Natural killer cell treated with Interleukin-12 subunit alpha and Interleukin-12 subunit beta and Interleukin-15 and Interleukin-18, amount 100 ng/mL, for 72 hours (primary cell): Measurements from ENCODE around the gene PIP5KL1. TPM values are rescaled to one million over a fixed set of nuclear protein-coding genes. Genes with fewer than 3 reads are reported as not detected.

Source experiments
- ATAC-seq, 2 donors: fragments of 150-1000 bp; cut with Tn5 transposase in 1 of 2; sonication (Bioruptor Pico), chemical (Tn5 transposase) in 1 of 2; 2 replicates each; pipeline ENCODE4 v1.10.0; 2021
- DNase-seq: peaks from one replicate; pipeline ENCODE4 v3.0.0; 2022; ENCODE audit warnings: low spot score
- H3K27ac Mint-ChIP-seq, 2 donors: 1 replicate in 1 of 2; 2 replicates in 1 of 2; pipeline ENCODE4 v1.8.0; 2022; ENCODE audit warnings: mixed read lengths in 2 of 2, mild to moderate bottlenecking in 1 of 2, moderate library complexity in 1 of 2
- H3K27me3 Mint-ChIP-seq, 2 donors: 1 replicate in 1 of 2; 2 replicates in 1 of 2; pipeline ENCODE4 v1.8.0; 2022; ENCODE audit warnings: mixed read lengths in 2 of 2
- H3K36me3 Mint-ChIP-seq: one replicate; pipeline ENCODE4 v1.8.0; 2022; ENCODE audit warnings: mixed read lengths
- H3K4me1 Mint-ChIP-seq, 2 donors: 1 replicate in 1 of 2; 2 replicates in 1 of 2; pipeline ENCODE4 v1.8.0; 2022; ENCODE audit warnings: low read depth in 2 of 2, mixed read lengths in 2 of 2, mild to moderate bottlenecking in 1 of 2
- H3K4me3 Mint-ChIP-seq: one replicate; pipeline ENCODE4 v1.8.0; 2022; ENCODE audit warnings: mixed read lengths
- H3K9me3 Mint-ChIP-seq: 2 replicates; pipeline ENCODE4 v1.8.0; 2022; ENCODE audit warnings: mixed read lengths
- total RNA-seq, 2 donors: library from RNA; stranded (reverse); gene quantifications; one replicate each; pipeline ENCODE4 v1.2.3, GENCODE V29; 2022

The PIP5KL1 gene
- total RNA-seq, 2 donors from 2014 or later: 2.7 to 3.7 TPM

- H3K4me3 Mint-ChIP-seq: no peak overlapping the region
- H3K4me1 Mint-ChIP-seq: peaks cover 6 to 8% of the 10 kb centered on the region in 2 donors
- no peaks in the 10 kb centered on the region for H3K36me3 Mint-ChIP-seq
- DNase-seq (no peak), ATAC-seq (no peak)
- no peaks in the 10 kb centered on the region for H3K27me3 Mint-ChIP-seq
- H3K27ac Mint-ChIP-seq: no peak overlapping the region
- H3K9me3 Mint-ChIP-seq: no peaks in the 10 kb centered on the region
These were observed 31.7 kb upstream of the PIP5KL1 start for GRCh38 chr9:127962278-127962677.

GRCh38 chr9:127961613-127962155 is 31.1 kb upstream of the PIP5KL1 start:
- Mint-ChIP-seq H3K36me3 (no peaks in the 10 kb centered on the region), H3K27me3 (no peaks in the 10 kb centered on the region), H3K9me3 (no peaks in the 10 kb centered on the region), H3K4me1 (peaks cover 6 to 8% of the 10 kb centered on the region in 2 donors), H3K27ac (no peak overlapping the region), H3K4me3 (no peak overlapping the region)
- no peak for DNase-seq
- no peak for ATAC-seq

GRCh38 chr9:127961155-127961490 is 30.5 kb upstream of the PIP5KL1 start:
- Mint-ChIP-seq H3K4me3 (no peak overlapping the region), H3K4me1 (peaks cover 6 to 8% of the 10 kb centered on the region in 2 donors), H3K27me3 (no peaks in the 10 kb centered on the region), H3K27ac (no peak overlapping the region), H3K9me3 (no peaks in the 10 kb centered on the region), H3K36me3 (no peaks in the 10 kb centered on the region)
- no peak for DNase-seq
- ATAC-seq: peak in 1 of 2 donors; percentile 22

GRCh38 chr9:127960410-127961154 is 30.0 kb upstream of the PIP5KL1 start:
- no peak for DNase-seq
- Mint-ChIP-seq H3K36me3 (no peaks in the 10 kb centered on the region), H3K4me3 (no peak overlapping the region), H3K4me1 (peaks cover 7 to 9% of the 10 kb centered on the region in 2 donors), H3K27me3 (no peaks in the 10 kb centered on the region), H3K9me3 (no peaks in the 10 kb centered on the region), H3K27ac (peak overlapping the region in 1 of 2 donors; percentile 9)
- no peak for ATAC-seq

- Mint-ChIP-seq H3K27ac (peak overlapping the region in 1 of 2 donors; percentile 9), H3K27me3 (no peaks in the 10 kb centered on the region), H3K4me1 (peaks cover 10 to 11% of the 10 kb centered on the region in 2 donors), H3K9me3 (no peaks in the 10 kb centered on the region), H3K36me3 (no peaks in the 10 kb centered on the region), H3K4me3 (no peak overlapping the region)
- ATAC-seq (no peak), DNase-seq (no peak)
These were observed 29.3 kb upstream of the PIP5KL1 start for GRCh38 chr9:127959841-127960409.

- Mint-ChIP-seq H3K4me1 (peaks cover 10 to 11% of the 10 kb centered on the region in 2 donors), H3K9me3 (no peaks in the 10 kb centered on the region), H3K4me3 (no peak overlapping the region), H3K27me3 (no peaks in the 10 kb centered on the region), H3K36me3 (no peaks in the 10 kb centered on the region), H3K27ac (peak overlapping the region in 1 of 2 donors; percentile 9)
- DNase-seq (no peak), ATAC-seq (no peak)
These were observed 28.8 kb upstream of the PIP5KL1 start for GRCh38 chr9:127959398-127959797.

GRCh38 chr9:127958728-127959127 is 28.2 kb upstream of the PIP5KL1 start:
- peaks cover 10 to 11% of the 10 kb centered on the region in 2 donors for H3K4me1 Mint-ChIP-seq
- H3K4me3 Mint-ChIP-seq: no peak overlapping the region
- DNase-seq (no peak), ATAC-seq (no peak)
- no peaks in the 10 kb centered on the region for H3K36me3 Mint-ChIP-seq
- H3K27me3 Mint-ChIP-seq: no peaks in the 10 kb centered on the region
- H3K9me3 Mint-ChIP-seq: no peaks in the 10 kb centered on the region
- H3K27ac Mint-ChIP-seq: no peak overlapping the region

DNA sequence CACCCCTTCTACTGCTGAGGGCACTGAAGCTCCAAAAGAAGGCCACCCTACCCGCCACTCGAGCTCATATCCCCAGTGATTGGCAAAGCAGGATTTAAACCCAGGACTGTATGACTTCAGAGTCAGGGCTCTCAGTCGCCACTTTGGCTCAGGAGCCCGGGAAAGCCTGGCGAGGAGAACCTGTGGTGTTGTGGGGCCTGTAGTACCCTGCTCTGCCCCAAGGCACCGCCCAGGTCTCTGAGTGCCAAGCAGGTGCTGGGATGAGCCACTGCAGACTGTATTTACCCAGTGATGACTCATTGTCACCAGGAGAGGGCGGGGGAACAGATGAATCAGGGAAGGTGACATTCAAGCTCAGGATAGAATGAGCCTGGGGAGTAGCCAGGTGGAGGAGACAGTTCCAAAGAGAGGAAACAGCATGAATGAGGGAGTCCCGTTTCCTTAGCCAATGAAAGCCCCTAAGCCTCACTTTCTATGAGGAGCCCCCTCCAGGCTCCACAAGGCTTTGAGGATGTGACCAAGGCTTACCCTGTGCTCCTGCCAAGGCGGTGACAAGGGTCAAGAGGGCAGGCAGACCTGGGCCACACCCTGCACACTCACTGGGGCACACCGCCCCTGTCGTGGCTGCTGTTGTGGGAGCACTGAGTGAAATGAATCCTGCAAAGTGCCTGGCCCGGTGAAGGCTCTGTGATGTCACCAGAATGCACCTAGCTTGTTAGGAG is 24.9 kb upstream of the PIP5KL1 start:
- H3K36me3 Mint-ChIP-seq: no peaks in the 10 kb centered on the region
- no peak overlapping the region for H3K4me3 Mint-ChIP-seq
- no peaks in the 10 kb centered on the region for H3K27me3 Mint-ChIP-seq
- H3K4me1 Mint-ChIP-seq: peaks cover 10 to 11% of the 10 kb centered on the region in 2 donors
- peak; percentile 67 to 79 for ATAC-seq
- H3K27ac Mint-ChIP-seq: peak overlapping the region in 1 of 2 donors; percentile 28
- DNase-seq: no peak
- H3K9me3 Mint-ChIP-seq: no peaks in the 10 kb centered on the region

GRCh38 chr9:127954831-127955293 is 24.3 kb upstream of the PIP5KL1 start:
- ATAC-seq: no peak
- no peak for DNase-seq
- Mint-ChIP-seq H3K4me1 (peaks cover 6 to 8% of the 10 kb centered on the region in 2 donors), H3K9me3 (no peaks in the 10 kb centered on the region), H3K4me3 (no peak overlapping the region), H3K27me3 (no peaks in the 10 kb centered on the region), H3K27ac (no peak overlapping the region), H3K36me3 (no peaks in the 10 kb centered on the region)

- DNase-seq: no peak
- peaks cover 4 to 5% of the 10 kb centered on the region in 2 donors for H3K4me1 Mint-ChIP-seq
- H3K27me3 Mint-ChIP-seq: no peaks in the 10 kb centered on the region
- H3K36me3 Mint-ChIP-seq: no peaks in the 10 kb centered on the region
- H3K27ac Mint-ChIP-seq: no peak overlapping the region
- no peak overlapping the region for H3K4me3 Mint-ChIP-seq
- no peaks in the 10 kb centered on the region for H3K9me3 Mint-ChIP-seq
- no peak for ATAC-seq
These were observed 23.4 kb upstream of the PIP5KL1 start for GRCh38 chr9:127953768-127954505.

- no peaks in the 10 kb centered on the region for H3K36me3 Mint-ChIP-seq
- ATAC-seq: no peak
These were observed 22.6 kb upstream of the PIP5KL1 start for GRCh38 chr9:127953154-127953553.

GRCh38 chr9:127950513-127951289 is 20.1 kb upstream of the PIP5KL1 start:
- ATAC-seq (no peak), DNase-seq (no peak)
- Mint-ChIP-seq H3K4me1 (peaks cover 4 to 5% of the 10 kb centered on the region in 2 donors), H3K27me3 (no peaks in the 10 kb centered on the region), H3K4me3 (no peak overlapping the region), H3K27ac (peak overlapping the region in 1 of 2 donors; percentile 27), H3K9me3 (no peaks in the 10 kb centered on the region), H3K36me3 (no peaks in the 10 kb centered on the region)

More at GRCh38 chr9:127953154-127953553, 22.6 kb upstream of the PIP5KL1 start:
- Mint-ChIP-seq H3K9me3 (no peaks in the 10 kb centered on the region), H3K27me3 (no peaks in the 10 kb centered on the region), H3K27ac (no peak overlapping the region), H3K4me1 (peaks cover 4 to 5% of the 10 kb centered on the region in 2 donors), H3K4me3 (no peak overlapping the region)
- DNase-seq: no peak
